B cell (primary cell): ENCODE results near the gene FXYD2. TPM values are rescaled to one million over a fixed set of nuclear protein-coding genes. Genes with fewer than 3 reads are reported as not detected.

Source experiments
- ATAC-seq: fragments of 200-7000 bp; cut with Tn5 transposase; one replicate; pipeline ENCODE4 v1.10.0; 2021; ENCODE audit warnings: low read depth, mild to moderate bottlenecking, moderate number of reproducible peaks, moderate library complexity
- CTCF ChIA-PET: fragments of 350-600 bp; sonication (Branson Sonifier 250); formaldehyde crosslinking; loops from one replicate; lab custom pipeline; 2021; ENCODE audit warnings: antibody characterized with exemption, inconsistent platforms; lab: Charles Lee
- POLR2A ChIA-PET: fragments of 350-600 bp; sonication (Branson Sonifier 250); formaldehyde crosslinking; loops from one replicate; lab custom pipeline; 2021; ENCODE audit warnings: antibody characterized with exemption; lab: Charles Lee
- DNase-seq: peaks from one replicate; pipeline ENCODE4 v3.0.0; 2013
- H2AFZ ChIP-seq: 2 replicates; pipeline ENCODE4 v1.6.1; 2012; ENCODE audit warnings: mild to moderate bottlenecking, low read depth, low read length; ENCODE audit not compliant: insufficient read depth, poor library complexity, severe bottlenecking
- H3K27ac ChIP-seq, 2 donors: 1 replicate in 1 of 2; 2 replicates in 1 of 2; pipeline ENCODE4 v1.5.1; 2012 to 2013; ENCODE audit warnings: low read length in 2 of 2, mild to moderate bottlenecking in 2 of 2, moderate library complexity in 1 of 2
- H3K27me3 ChIP-seq, 4 experiments: fragments of 200-600 bp in 1 of 4; sonication (generic) in 1 of 4; replicated peaks in 1 of 4; 1 replicate in 2 of 4; 2 replicates in 2 of 4; pipeline versions ENCODE4 v1.6.1 to v1.7.0; 2013 to 2016; ENCODE audit warnings: low read length in 3 of 4, mild to moderate bottlenecking in 2 of 4, mixed read lengths in 1 of 4, moderate library complexity in 1 of 4; ENCODE audit not compliant: insufficient read depth in 4 of 4, control insufficient read depth in 3 of 4; ENCODE audit errors: control extremely low read depth in 1 of 4
- H3K36me3 ChIP-seq, 2 experiments: replicated peaks in 1 of 2; 1 replicate in 1 of 2; 2 replicates in 1 of 2; pipeline versions ENCODE4 v1.6.1 to v1.7.1; 2013; ENCODE audit warnings: low read length in 1 of 2; ENCODE audit not compliant: insufficient read depth in 2 of 2, control insufficient read depth in 1 of 2; ENCODE audit errors: control extremely low read depth in 1 of 2, extremely low read depth in 1 of 2
- H3K4me1 ChIP-seq, 2 donors: fragments of 200-600 bp in 1 of 2; sonication (generic) in 1 of 2; 1 replicate in 1 of 2; 2 replicates in 1 of 2; pipeline versions ENCODE4 v1.5.1 to v1.6.1; 2013 to 2017; ENCODE audit warnings: low read length in 2 of 2; ENCODE audit not compliant: control insufficient read depth in 2 of 2, insufficient read depth in 2 of 2
- H3K4me2 ChIP-seq: replicated peaks from 2 replicates; pipeline ENCODE3; 2012; ENCODE audit warnings: mild to moderate bottlenecking, low read depth, low read length; ENCODE audit not compliant: poor library complexity, severe bottlenecking
- H3K4me3 ChIP-seq, 5 experiments: fragments of 200-600 bp in 1 of 5; sonication (generic) in 1 of 5; 1 replicate in 3 of 5; 2 replicates in 2 of 5; pipeline versions ENCODE4 v1.5.1 to v1.7.0; 2011 to 2016; ENCODE audit warnings: low read length in 4 of 5, mild to moderate bottlenecking in 4 of 5, low read depth in 2 of 5, control low read depth in 1 of 5, moderate library complexity in 1 of 5; ENCODE audit not compliant: insufficient read depth in 1 of 5; ENCODE audit errors: control extremely low read depth in 1 of 5, extremely low read depth in 1 of 5
- H3K79me2 ChIP-seq: fragments of 200-600 bp; sonication (generic); one replicate; pipeline ENCODE4 v1.6.0; 2016; ENCODE audit warnings: low read length; ENCODE audit not compliant: control insufficient read depth, insufficient read depth
- H3K9ac ChIP-seq: fragments of 200-600 bp; sonication (generic); 2 replicates; pipeline ENCODE4 v1.6.1; 2017; ENCODE audit warnings: mild to moderate bottlenecking, low read length, moderate library complexity
- H3K9me3 ChIP-seq, 3 donors: one replicate each; pipeline versions ENCODE4 v1.6.1 to v1.7.1; 2013; ENCODE audit warnings: low read length in 2 of 3; ENCODE audit not compliant: control insufficient read depth in 2 of 3, insufficient read depth in 1 of 3; ENCODE audit errors: control extremely low read depth in 1 of 3
- H4K20me1 ChIP-seq: 2 replicates; pipeline ENCODE4 v1.6.0; 2012; ENCODE audit warnings: mild to moderate bottlenecking, low read length; ENCODE audit not compliant: insufficient read depth, control insufficient read depth, poor library complexity, severe bottlenecking
- H3K27ac Mint-ChIP-seq: one replicate; pipeline ENCODE4 v1.8.0; 2021; ENCODE audit warnings: mixed read lengths
- H3K27me3 Mint-ChIP-seq: one replicate; pipeline ENCODE4 v1.8.0; 2021; ENCODE audit warnings: mixed read lengths
- H3K4me1 Mint-ChIP-seq: one replicate; pipeline ENCODE4 v1.8.0; 2021; ENCODE audit warnings: mixed read lengths
- H3K4me3 Mint-ChIP-seq: one replicate; pipeline ENCODE4 v1.8.0; 2021; ENCODE audit warnings: mixed read lengths
- H3K9me3 Mint-ChIP-seq: one replicate; pipeline ENCODE4 v1.8.0; 2022; ENCODE audit warnings: mixed read lengths; ENCODE audit not compliant: insufficient read depth
- EZH2 ChIP-seq: IDR thresholded peaks from 2 replicates; pipeline ENCODE4 v1.6.1; 2012; ENCODE audit warnings: borderline replicate concordance, low read depth, mild to moderate bottlenecking, moderate library complexity, low read length; ENCODE audit not compliant: insufficient read depth, poor library complexity, severe bottlenecking
- WGBS: methylation state at CpG from one replicate; pipeline ENCODE4 v1.1.5; 2013; ENCODE audit warnings: missing lambda C conversion rate; ENCODE audit not compliant: insufficient coverage; 5-methylcytosine and 5-hydroxymethylcytosine counted together
- intact Hi-C: fragments of 100-400 bp; cut with micrococcal nuclease; formaldehyde crosslinking; loops from one replicate; pipeline ENCODE4 v1.10.0; 2022
- polyA plus RNA-seq: library from polyadenylated mRNA; depleted of rRNA; stranded (reverse); fragments of >200 nt; gene quantifications from 2 replicates; pipeline ENCODE4 v1.2.3, GENCODE V29; 2012
- total RNA-seq, 2 donors: library from RNA; stranded (reverse); fragments of 120-200 nt in 1 of 2; gene quantifications; 1 replicate in 1 of 2; 2 replicates in 1 of 2; pipeline versions ENCODE4 v1.2.3 to v1.2.4, GENCODE V29; 2013 to 2022
- TF ChIP-seq, protein P1 (sequence below): fragments of 200-600 bp; IDR thresholded peaks from one replicate; pipeline ENCODE4 v1.8.0; 2022; ENCODE audit warnings: antibody characterized with exemption, mild to moderate bottlenecking

The FXYD2 gene
- total and polyA plus RNA-seq, 2 donors (not counting 1 experiment from before 2014, with no cell fraction given) = 0.61 to 19.5 TPM

DNA sequence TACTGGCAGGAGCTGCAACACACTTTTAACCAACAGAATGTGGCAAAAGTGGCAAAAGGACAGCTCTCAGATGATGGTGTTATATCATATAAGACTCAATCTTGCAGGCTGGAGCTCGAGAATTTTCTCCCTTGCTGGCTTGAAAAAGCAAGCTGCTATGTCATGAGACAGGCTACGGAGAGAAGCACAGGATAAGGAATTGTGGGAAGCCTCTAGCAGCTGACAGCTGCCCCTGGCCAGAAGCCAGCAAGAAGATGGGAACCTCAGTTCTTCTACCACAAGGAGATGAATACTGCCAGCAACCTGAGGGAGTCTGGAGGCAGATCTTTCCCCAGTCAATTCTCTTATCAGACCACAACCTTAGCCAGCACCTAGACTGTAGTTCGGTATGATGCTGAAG is 27.3 kb upstream of the FXYD2 start:
- no peak overlapping the region for H3K27ac Mint-ChIP-seq
- H3K4me1 Mint-ChIP-seq = no peaks in the 10 kb centered on the region
- TF ChIP-seq, protein P1, sequence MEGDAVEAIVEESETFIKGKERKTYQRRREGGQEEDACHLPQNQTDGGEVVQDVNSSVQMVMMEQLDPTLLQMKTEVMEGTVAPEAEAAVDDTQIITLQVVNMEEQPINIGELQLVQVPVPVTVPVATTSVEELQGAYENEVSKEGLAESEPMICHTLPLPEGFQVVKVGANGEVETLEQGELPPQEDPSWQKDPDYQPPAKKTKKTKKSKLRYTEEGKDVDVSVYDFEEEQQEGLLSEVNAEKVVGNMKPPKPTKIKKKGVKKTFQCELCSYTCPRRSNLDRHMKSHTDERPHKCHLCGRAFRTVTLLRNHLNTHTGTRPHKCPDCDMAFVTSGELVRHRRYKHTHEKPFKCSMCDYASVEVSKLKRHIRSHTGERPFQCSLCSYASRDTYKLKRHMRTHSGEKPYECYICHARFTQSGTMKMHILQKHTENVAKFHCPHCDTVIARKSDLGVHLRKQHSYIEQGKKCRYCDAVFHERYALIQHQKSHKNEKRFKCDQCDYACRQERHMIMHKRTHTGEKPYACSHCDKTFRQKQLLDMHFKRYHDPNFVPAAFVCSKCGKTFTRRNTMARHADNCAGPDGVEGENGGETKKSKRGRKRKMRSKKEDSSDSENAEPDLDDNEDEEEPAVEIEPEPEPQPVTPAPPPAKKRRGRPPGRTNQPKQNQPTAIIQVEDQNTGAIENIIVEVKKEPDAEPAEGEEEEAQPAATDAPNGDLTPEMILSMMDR = no peak
- TF ChIP-seq EZH2 = no peak
- H3K4me2 ChIP-seq = no peak overlapping the region
- H3K4me1 ChIP-seq = no peaks in the 10 kb centered on the region
- no peaks in the 10 kb centered on the region for H3K79me2 ChIP-seq
- CTCF ChIA-PET = interaction anchor here (1.1 to 5.5 kb wide), 4 partner anchors 91 to 202 kb away, joined by 3 to 37 read pairs (median 6); no protein-coding TSS in a partner anchor
- no peak overlapping the region for H3K4me3 Mint-ChIP-seq
- no peaks in the 10 kb centered on the region for H3K36me3 ChIP-seq
- H3K9me3 Mint-ChIP-seq = peaks cover 8% of the 10 kb centered on the region
- ATAC-seq = no peak
- peaks cover 0 to 5% (median 2%) of the 10 kb centered on the region in 3 donors for H3K9me3 ChIP-seq
- no peak overlapping the region for H3K4me3 ChIP-seq
- H3K27ac ChIP-seq = no peak overlapping the region
- peaks cover 0 to 24% (median 7%) of the 10 kb centered on the region in 4 experiments for H3K27me3 ChIP-seq
- DNase-seq = no peak
- H4K20me1 ChIP-seq = no peaks in the 10 kb centered on the region
- no peak overlapping the region for H3K9ac ChIP-seq
- no peak overlapping the region for H2AFZ ChIP-seq
- intact Hi-C loops = no loop called here
- H3K27me3 Mint-ChIP-seq = peaks cover 50% of the 10 kb centered on the region
- POLR2A ChIA-PET = no interaction called here
- 38% methylated on average over 2 of the region's 3 CpGs for WGBS

DNA sequence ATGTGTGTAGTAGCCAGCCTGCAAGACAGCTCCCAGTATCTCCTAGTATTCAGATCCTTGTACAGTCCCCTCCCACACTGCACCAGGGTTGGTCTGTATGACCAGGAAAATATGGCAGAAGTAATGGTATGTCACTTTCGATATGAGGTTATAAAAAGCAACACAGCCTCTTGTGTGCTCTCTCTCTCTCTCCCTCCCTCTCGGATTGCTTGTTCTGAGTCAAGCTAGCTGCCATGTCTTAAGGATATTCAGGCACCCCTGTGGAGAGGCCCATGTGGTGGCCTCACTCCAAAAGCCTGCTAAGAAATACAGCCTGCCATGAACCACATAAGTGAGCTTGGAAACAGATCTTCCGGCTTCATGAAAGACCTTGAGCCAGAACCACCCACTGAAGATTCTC is 26.6 kb upstream of the FXYD2 start:
- Mint-ChIP-seq H3K9me3 (peaks cover 8% of the 10 kb centered on the region), H3K27me3 (peaks cover 44% of the 10 kb centered on the region), H3K4me1 (no peaks in the 10 kb centered on the region), H3K4me3 (no peak overlapping the region), H3K27ac (no peak overlapping the region)
- intact Hi-C loops = no loop called here
- no peak for DNase-seq
- peaks cover 0 to 5% (median 2%) of the 10 kb centered on the region in 3 donors for H3K9me3 ChIP-seq
- H3K79me2 ChIP-seq = no peaks in the 10 kb centered on the region
- no peak overlapping the region for H2AFZ ChIP-seq
- WGBS = 100% methylated on average over 2 of the region's 3 CpGs
- peaks cover 0 to 24% (median 7%) of the 10 kb centered on the region in 4 experiments for H3K27me3 ChIP-seq
- H3K9ac ChIP-seq = no peak overlapping the region
- H3K4me1 ChIP-seq = no peaks in the 10 kb centered on the region
- CTCF ChIA-PET = interaction anchor here (1.4 to 5.5 kb wide), 3 partner anchors 94 to 202 kb away, joined by 3 to 37 read pairs (median 8); no protein-coding TSS in a partner anchor
- H3K4me3 ChIP-seq = no peak overlapping the region
- H3K36me3 ChIP-seq = no peaks in the 10 kb centered on the region
- POLR2A ChIA-PET = no interaction called here
- H4K20me1 ChIP-seq = no peaks in the 10 kb centered on the region
- H3K4me2 ChIP-seq = no peak overlapping the region
- TF ChIP-seq, protein P1 = no peak
- no peak for TF ChIP-seq EZH2
- no peak overlapping the region for H3K27ac ChIP-seq
- ATAC-seq = no peak
